Calu3 (cell line): ENCODE measurements around the gene PIP4K2B. TPM values are rescaled to one million over a fixed set of nuclear protein-coding genes. Genes with fewer than 3 reads are reported as not detected.

ENCODE experiments used
- BruUV-seq: library from RNA; stranded (reverse); fragments of 400-500 nt; replicated peaks from 2 replicates; lab custom pipeline; 2021; lab: Mats Ljungman, UMichigan
- CTCF ChIA-PET: fragments of 300-600 bp; sonication (Branson Sonifier 250); formaldehyde crosslinking; loops from one replicate; lab custom pipeline; 2022; ENCODE audit warnings: antibody characterized with exemption; lab: Charles Lee
- DNase-seq: peaks from one replicate; pipeline ENCODE4 v3.0.0; 2022
- H3K27ac Mint-ChIP-seq: one replicate; pipeline ENCODE4 v1.8.0; 2022; ENCODE audit warnings: mixed read lengths; ENCODE audit not compliant: unreplicated experiment
- H3K27me3 Mint-ChIP-seq: one replicate; pipeline ENCODE4 v1.8.0; 2022; ENCODE audit warnings: mixed read lengths; ENCODE audit not compliant: unreplicated experiment
- H3K36me3 Mint-ChIP-seq: one replicate; pipeline ENCODE4 v1.8.0; 2022; ENCODE audit warnings: mild to moderate bottlenecking, moderate library complexity, mixed read lengths; ENCODE audit not compliant: insufficient read depth, unreplicated experiment
- H3K4me1 Mint-ChIP-seq: one replicate; pipeline ENCODE4 v1.8.0; 2022; ENCODE audit warnings: mild to moderate bottlenecking, low read depth, mixed read lengths; ENCODE audit not compliant: unreplicated experiment
- H3K4me3 Mint-ChIP-seq: one replicate; pipeline ENCODE4 v1.8.0; 2022; ENCODE audit warnings: mild to moderate bottlenecking, low read depth, moderate library complexity, mixed read lengths; ENCODE audit not compliant: unreplicated experiment
- H3K9me3 Mint-ChIP-seq: one replicate; pipeline ENCODE4 v1.8.0; 2022; ENCODE audit warnings: low read depth, mixed read lengths; ENCODE audit not compliant: unreplicated experiment
- CTCF ChIP-seq: fragments of 200-600 bp; IDR thresholded peaks from one replicate; pipeline ENCODE4 v1.8.0; 2022; ENCODE audit warnings: antibody characterized with exemption; ENCODE audit not compliant: unreplicated experiment
- intact Hi-C: fragments of 100-400 bp; cut with micrococcal nuclease; formaldehyde crosslinking; loops from one replicate; pipeline ENCODE4 v1.10.0; 2022; ENCODE audit not compliant: unreplicated experiment
- total RNA-seq: library from RNA; stranded (reverse); gene quantifications from 2 replicates; pipeline ENCODE4 v1.2.3, GENCODE V29; 2022

The PIP4K2B gene
- total RNA-seq, 1 experiment from 2014 or later, result 120 TPM

- peaks cover 100% of the 10 kb centered on the region for H3K36me3 Mint-ChIP-seq
- H3K9me3 Mint-ChIP-seq, result no peaks in the 10 kb centered on the region
- TF ChIP-seq CTCF, result no peak
- intact Hi-C loops, result no loop called here
- CTCF ChIA-PET, result interaction anchor here (0.6 to 3.3 kb wide), 5 partner anchors 12 to 357 kb away, joined by 3 to 17 read pairs (median 4); partner anchors contain the start of gene CISD3
- no peak for DNase-seq
- H3K4me1 Mint-ChIP-seq, result peaks cover 66% of the 10 kb centered on the region
- peak overlapping the region; percentile 76 for H3K27ac Mint-ChIP-seq
- H3K4me3 Mint-ChIP-seq, result peak overlapping the region; percentile 78
- no peaks in the 10 kb centered on the region for H3K27me3 Mint-ChIP-seq
- BruUV-seq, result no TSS peak
Observed at GRCh38 chr17:38746849-38747462, 52.4 kb downstream of the PIP4K2B start.

GRCh38 chr17:38746004-38746848 is 53.1 kb downstream of the PIP4K2B start:
- TSS peak; percentile 13 for BruUV-seq
- peaks cover 99% of the 10 kb centered on the region for H3K36me3 Mint-ChIP-seq
- no peak for TF ChIP-seq CTCF

GRCh38 chr17:38745545-38745944 is 53.8 kb downstream of the PIP4K2B start:
- BruUV-seq, result no TSS peak
- H3K4me1 Mint-ChIP-seq, result peaks cover 56% of the 10 kb centered on the region
- peak overlapping the region; percentile 78 for H3K4me3 Mint-ChIP-seq
- intact Hi-C loops, result no loop called here
- no peak for TF ChIP-seq CTCF
- H3K27ac Mint-ChIP-seq, result peak overlapping the region; percentile 76
- no peak for DNase-seq
- H3K27me3 Mint-ChIP-seq, result no peaks in the 10 kb centered on the region
- CTCF ChIA-PET, result interaction anchor here (0.9 to 3.3 kb wide), 3 partner anchors 11 to 26 kb away, joined by 3 to 17 read pairs (median 3); no protein-coding TSS in a partner anchor
- no peaks in the 10 kb centered on the region for H3K9me3 Mint-ChIP-seq
- H3K36me3 Mint-ChIP-seq, result peaks cover 99% of the 10 kb centered on the region

More at GRCh38 chr17:38746004-38746848, 53.1 kb downstream of the PIP4K2B start:
- peak overlapping the region; percentile 78 for H3K4me3 Mint-ChIP-seq
- H3K4me1 Mint-ChIP-seq, result peaks cover 63% of the 10 kb centered on the region
- no peak for DNase-seq
- intact Hi-C loops, result no loop called here
- H3K27ac Mint-ChIP-seq, result peak overlapping the region; percentile 76
- H3K27me3 Mint-ChIP-seq, result no peaks in the 10 kb centered on the region
- no peaks in the 10 kb centered on the region for H3K9me3 Mint-ChIP-seq
- CTCF ChIA-PET, result interaction anchor here (0.6 to 3.3 kb wide), 5 partner anchors 11 to 358 kb away, joined by 3 to 17 read pairs (median 4); partner anchors contain the start of gene CISD3

GRCh38 chr17:38743556-38744171 is 55.7 kb downstream of the PIP4K2B start:
- intact Hi-C loops, result no loop called here
- Mint-ChIP-seq H3K9me3 (no peaks in the 10 kb centered on the region), H3K4me3 (no peak overlapping the region), H3K36me3 (peaks cover 99% of the 10 kb centered on the region), H3K27me3 (no peaks in the 10 kb centered on the region), H3K4me1 (peaks cover 53% of the 10 kb centered on the region), H3K27ac (peak overlapping the region; percentile 41)
- no peak for DNase-seq
- CTCF ChIA-PET, result interaction anchor here (1.1 to 3.3 kb wide), 2 partner anchors 9 to 66 kb away, joined by 4 to 17 read pairs; no protein-coding TSS in a partner anchor
- no peak for TF ChIP-seq CTCF
- no TSS peak for BruUV-seq
